HS-27A (cell line): ENCODE results near the gene SLC20A1.
"Not testable (repeated sequence)": the region's sequence is repeated elsewhere in the genome, so short reads cannot be mapped to it uniquely, and the experiment has no call there.

ENCODE experiments used
- DNase-seq: peaks from one replicate; pipeline ENCODE4 v3.0.0-alpha.2; 2012; ENCODE audit warnings: low read depth, missing footprints

The SLC20A1 gene

GRCh38 chr2:112646102-112646719 is 472 bp downstream of the SLC20A1 start:
- DNase-seq = no peak

- no peak for DNase-seq
Measured at GRCh38 chr2:112646791-112647689, 1.3 kb downstream of the SLC20A1 start.

- DNase-seq = no peak
Measured at GRCh38 chr2:112648081-112648480, 2.3 kb downstream of the SLC20A1 start.

- no peak for DNase-seq
Measured at GRCh38 chr2:112656679-112657078, 10.9 kb downstream of the SLC20A1 start.

- no peak for DNase-seq
Measured at GRCh38 chr2:112658301-112658700, 12.6 kb downstream of the SLC20A1 start.

GRCh38 chr2:112658839-112659667 is 13.3 kb downstream of the SLC20A1 start:
- no peak for DNase-seq

GRCh38 chr2:112660138-112660537 is 14.4 kb downstream of the SLC20A1 start:
- DNase-seq = no peak

GRCh38 chr2:112661656-112662305 is 16.0 kb downstream of the SLC20A1 start:
- DNase-seq = no peak

- no peak for DNase-seq
Measured at GRCh38 chr2:112662704-112663103, 17.0 kb downstream of the SLC20A1 start.

GRCh38 chr2:112664689-112665088 is 18.9 kb downstream of the SLC20A1 start:
- no peak for DNase-seq

- no peak for DNase-seq
Measured at GRCh38 chr2:112665113-112665780, 19.5 kb downstream of the SLC20A1 start.

- DNase-seq = no peak
Measured at GRCh38 chr2:112666761-112667122, 21.0 kb downstream of the SLC20A1 start.

GRCh38 chr2:112667540-112667939 is 21.8 kb downstream of the SLC20A1 start:
- DNase-seq = not testable (repeated sequence)

GRCh38 chr2:112669667-112670066 is 23.9 kb downstream of the SLC20A1 start:
- DNase-seq = no peak

GRCh38 chr2:112670252-112671022 is 24.7 kb downstream of the SLC20A1 start:
- no peak for DNase-seq

- no peak for DNase-seq
Measured at GRCh38 chr2:112671801-112672200, 26.1 kb downstream of the SLC20A1 start.

GRCh38 chr2:112673008-112673407 is 27.3 kb downstream of the SLC20A1 start:
- no peak for DNase-seq

- no peak for DNase-seq
Measured at GRCh38 chr2:112674229-112674628, 28.5 kb downstream of the SLC20A1 start.

- no peak for DNase-seq
Measured at GRCh38 chr2:112679484-112679883, 33.7 kb downstream of the SLC20A1 start.

GRCh38 chr2:112680666-112681101 is 34.9 kb downstream of the SLC20A1 start:
- no peak for DNase-seq

GRCh38 chr2:112682101-112682500 is 36.4 kb downstream of the SLC20A1 start:
- no peak for DNase-seq
